GDM1 (cell line): Measurements from ENCODE around the gene C1orf74.

Source experiments
- DNase-seq: peaks from one replicate; lab custom pipeline; 2025; lab: John Stamatoyannopoulos, UW

The C1orf74 gene

GRCh38 chr1:209770636-209771415, 13.5 kb downstream of the C1orf74 start:
- DNase-seq, result no peak

- no peak for DNase-seq
These were observed 14.4 kb downstream of the C1orf74 start for GRCh38 chr1:209769971-209770370.

DNA sequence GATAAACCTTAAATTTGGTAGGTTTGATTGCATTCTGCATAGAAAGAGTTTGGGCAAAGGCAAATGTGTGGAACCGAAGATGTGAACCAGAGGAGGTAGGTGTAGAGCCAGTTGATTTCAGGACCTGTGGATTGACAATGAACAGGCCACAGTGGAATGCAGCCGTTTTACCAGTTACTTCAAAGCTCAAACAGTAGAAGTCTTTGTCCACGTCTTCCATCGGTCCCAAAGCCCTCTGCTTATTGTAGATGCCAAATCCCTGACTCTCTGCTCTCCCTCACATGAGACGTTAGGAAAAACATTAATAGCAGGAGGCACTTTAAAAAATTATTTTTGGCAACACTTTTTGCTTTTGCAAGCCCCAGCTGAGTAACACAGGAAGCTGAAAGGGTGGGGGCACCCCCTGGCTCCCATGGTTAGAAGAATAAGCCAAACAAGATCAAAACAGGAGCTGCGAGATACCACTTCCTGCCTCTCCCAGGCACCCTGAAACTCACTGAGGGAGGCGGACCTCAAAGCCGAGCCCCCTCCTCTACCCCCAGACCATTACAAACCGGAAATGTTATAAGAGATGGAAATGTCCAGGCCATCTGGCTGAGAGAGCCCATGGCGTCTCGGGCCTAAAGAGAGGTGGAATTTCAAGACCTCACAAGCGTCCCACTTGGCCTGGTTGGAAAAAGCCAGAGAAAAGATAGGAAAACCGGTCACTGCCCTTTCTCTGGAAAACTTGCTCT, 15.0 kb downstream of the C1orf74 start:
- DNase-seq, result peak; percentile 42

GRCh38 chr1:209768354-209768774, 16.0 kb downstream of the C1orf74 start:
- no peak for DNase-seq

GRCh38 chr1:209767706-209768105, 16.7 kb downstream of the C1orf74 start:
- DNase-seq, result peak; percentile 34

- no peak for DNase-seq
These were observed 17.3 kb downstream of the C1orf74 start for GRCh38 chr1:209767096-209767495.

DNA sequence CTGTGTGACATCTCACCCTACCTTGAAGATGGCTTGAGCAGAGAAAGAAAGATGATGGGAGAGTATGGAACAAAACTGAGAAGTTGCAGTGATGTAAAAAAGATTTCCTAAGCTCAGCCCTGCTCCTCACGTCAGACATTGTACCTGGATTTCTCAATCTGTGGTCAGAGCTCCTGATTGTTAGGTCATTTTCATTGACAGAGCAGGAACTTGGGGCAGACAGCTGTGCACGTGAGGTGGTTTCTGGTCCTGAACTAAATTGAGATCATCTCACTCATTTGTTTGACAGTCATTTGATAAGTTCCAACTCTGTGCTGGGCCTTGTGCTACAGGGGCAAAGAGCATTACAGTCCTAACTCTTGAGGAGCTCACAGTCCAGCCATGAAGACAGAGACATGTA, 18.3 kb downstream of the C1orf74 start:
- DNase-seq, result no peak

DNA sequence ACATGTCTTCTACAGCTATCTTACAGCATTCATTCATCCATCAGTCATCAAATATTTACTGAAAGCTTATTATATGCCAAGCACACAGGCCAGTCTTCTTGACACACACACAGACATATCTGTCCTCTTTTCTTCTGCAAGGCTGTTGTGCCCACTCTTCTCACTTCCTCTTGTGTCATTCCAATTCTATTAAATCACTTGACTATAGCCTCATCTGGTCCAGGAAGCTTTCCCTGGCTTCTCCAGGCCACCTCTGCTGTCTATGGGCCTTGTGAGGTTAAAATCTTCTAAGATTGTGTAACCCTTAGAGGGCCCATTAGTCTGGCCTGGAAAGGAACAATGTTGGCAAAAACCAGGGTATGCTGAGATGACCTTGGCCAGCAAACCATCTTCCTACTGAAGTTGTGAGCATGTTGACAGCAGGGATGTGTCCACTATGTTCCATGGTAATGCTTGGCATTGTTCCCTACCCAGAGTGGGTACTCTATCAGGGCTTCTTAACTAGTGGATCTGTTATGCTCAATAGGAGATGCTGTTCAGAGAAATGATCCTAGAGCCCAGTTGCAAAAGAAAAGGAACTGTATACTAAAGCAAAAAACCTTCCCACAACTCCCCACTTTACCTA, 23.2 kb downstream of the C1orf74 start:
- DNase-seq, result no peak

GRCh38 chr1:209759829-209760359, 24.5 kb downstream of the C1orf74 start:
- no peak for DNase-seq

DNA sequence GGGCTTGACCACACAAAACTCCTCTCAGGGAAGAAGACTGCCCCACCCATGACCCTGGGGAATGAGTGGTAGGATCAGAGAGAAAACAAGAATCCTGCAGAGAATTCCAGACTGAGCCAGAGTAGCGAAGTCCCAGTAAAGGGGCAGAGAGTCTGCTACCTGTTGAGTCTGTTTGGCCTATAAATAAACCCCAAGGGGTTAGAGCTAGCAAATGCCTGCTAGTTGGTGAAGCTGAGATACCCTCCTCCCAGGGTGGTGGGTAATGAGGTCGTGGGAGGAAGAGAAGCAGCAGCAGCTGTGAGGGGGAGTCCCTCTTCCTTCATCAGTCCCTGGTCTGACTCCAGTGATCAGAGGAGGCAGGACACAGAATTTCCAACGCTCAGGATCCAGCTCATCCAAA, 26.0 kb downstream of the C1orf74 start:
- peak; percentile 1 for DNase-seq

DNA sequence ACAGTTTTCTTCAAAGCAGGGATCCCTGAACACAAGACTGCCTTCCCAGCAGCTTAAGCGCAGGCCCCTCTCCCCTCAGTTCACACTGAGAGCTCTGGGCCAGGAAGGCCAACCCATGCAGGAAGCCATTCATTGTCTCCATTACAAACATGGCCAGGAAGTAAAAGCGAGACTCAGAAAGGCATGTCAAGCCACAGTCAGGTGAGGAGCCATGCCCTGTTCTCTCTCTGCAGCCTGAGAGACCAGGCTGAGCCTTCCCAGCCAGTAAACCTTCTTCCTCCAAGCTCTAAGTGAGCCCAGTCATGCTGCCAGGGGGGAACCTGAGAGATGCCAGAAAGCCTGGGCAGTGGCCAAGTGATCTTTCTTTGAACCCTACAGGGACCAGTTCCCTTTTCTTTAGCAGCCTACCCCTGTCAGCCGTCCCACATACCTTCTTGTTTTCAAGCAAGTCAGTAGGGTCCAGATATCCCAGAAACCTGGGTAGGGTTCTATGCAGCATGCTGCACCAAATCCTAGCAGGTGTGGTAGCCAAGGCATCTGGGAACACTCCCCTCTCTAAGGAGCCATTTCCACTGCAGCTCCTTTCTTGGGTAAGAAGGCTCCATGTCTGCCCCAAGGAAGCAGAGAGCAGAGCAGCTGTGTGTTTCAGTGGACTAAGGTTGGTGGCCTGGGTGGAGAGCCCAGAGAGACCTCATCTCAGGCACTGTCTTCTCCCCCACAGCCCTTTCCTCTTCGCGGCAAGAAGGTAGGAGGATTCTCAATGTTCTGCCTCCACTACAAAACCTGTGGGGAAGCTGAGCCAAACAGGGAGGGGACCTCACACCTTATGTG, 27.5 kb downstream of the C1orf74 start:
- DNase-seq, result peak; percentile 57

- DNase-seq, result peak; percentile 91
These were observed 28.3 kb downstream of the C1orf74 start, which contains the start of gene TRAF3IP3 for GRCh38 chr1:209755926-209756614. TSS of gene TRAF3IP3 (plus strand) at chr1:209756053. CDS start at chr1:209760040, 3,987 bp downstream.

DNA sequence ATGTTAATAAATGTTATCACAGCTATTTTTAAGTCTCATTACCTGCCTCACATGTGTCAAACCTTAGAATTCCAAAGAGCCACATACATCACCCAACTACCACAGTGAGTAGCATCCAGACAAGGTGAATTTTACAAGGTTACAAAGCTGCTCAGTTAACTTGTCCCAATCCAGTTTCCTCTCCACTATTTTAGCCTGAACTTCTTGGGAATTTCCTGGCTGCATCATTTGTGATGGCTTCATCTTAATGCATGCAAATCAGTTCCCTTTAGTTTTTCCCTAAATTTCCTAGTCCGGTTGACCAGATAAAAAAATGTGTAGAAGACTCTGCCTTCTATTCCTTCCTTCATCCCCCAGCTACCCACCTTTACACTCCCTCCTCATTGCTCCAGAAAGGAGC, 29.1 kb downstream of the C1orf74 start:
- DNase-seq, result no peak

- DNase-seq, result no peak
These were observed 31.5 kb downstream of the C1orf74 start for GRCh38 chr1:209752890-209753289.

DNA sequence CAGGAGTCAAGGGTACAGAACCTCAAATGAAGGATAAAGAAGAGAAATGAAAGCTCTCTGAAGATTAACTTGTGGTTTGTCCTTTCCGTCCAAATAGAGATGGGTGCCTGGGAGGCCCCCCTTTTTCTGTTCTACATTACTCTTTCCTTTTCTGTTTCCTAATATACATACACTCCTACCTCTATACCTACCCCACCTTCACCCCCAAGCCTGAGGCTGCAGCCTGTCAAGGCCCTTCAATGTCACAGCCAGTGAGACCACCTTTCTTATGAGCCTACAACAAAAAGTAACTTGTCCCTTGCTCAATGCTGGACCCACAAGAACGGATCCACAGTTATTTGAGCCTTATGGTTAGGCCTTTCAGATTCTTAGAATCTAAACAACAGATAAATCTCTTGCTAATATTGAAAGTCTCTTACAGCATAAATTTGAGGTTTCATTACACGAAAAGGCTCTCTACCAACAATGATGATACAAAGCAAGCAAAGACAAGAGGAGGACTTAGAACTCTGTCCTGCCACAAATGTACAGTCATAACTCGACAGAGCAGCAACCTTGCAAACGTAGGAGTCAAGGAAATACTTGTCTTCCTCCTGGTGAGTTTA, 32.6 kb downstream of the C1orf74 start:
- DNase-seq, result no peak

DNA sequence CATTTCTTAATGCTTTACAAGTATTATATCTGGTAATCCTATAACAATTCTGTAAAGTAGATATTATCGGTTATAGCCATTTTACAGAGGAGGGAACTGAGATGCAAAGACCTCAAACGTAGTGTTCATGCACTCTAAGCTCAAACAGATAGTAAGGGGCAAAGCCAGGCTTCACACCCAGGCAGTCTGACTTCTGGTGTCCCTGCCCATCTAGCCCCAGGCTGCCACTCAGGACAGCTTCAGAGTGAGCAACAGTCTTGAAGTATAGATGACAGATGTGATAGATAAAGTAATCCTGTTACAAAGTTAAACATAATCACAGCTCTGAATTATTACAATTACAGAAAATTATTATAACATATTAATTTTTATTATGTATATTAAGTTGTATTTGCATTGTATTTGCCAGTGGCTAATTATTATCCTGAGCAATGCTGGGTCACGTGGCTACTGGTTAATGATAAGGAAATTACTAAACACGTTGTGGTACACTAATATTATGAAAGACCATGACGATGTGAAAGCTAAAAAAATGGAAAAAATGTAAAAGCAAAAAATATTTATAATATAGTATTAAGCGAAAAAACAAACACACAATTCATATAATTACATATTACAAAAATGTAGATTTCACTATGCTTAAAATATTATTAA, 34.6 kb downstream of the C1orf74 start:
- DNase-seq, result no peak

GRCh38 chr1:209749205-209749604, 35.2 kb downstream of the C1orf74 start:
- no peak for DNase-seq

- DNase-seq, result no peak
These were observed 35.7 kb downstream of the C1orf74 start for GRCh38 chr1:209748620-209749019.

GRCh38 chr1:209747580-209748262, 36.6 kb downstream of the C1orf74 start:
- peak; percentile 28 for DNase-seq
